ENCODE data around the gene LUZP1.

DNA sequence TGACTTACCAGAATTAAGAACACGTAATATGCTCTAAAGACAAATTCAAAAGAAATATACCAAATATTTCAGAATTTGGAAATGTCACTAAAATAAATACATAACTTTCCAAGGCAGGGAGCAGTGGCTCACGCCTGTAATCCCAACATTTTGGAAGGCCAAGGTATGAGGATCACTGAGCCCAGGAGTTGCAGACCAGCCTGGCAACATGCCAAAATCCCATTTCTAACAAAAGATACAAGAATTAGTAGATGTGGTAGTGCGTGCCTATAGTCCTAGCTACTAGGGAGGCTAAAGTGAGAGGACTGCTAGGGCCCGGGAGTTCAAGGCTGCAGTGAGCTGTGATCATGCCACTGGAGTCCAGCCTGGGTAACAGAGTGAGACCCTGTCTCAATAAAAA lies 11.7 kb downstream of the LUZP1 start:
- TF ChIP-seq, protein P1, sequence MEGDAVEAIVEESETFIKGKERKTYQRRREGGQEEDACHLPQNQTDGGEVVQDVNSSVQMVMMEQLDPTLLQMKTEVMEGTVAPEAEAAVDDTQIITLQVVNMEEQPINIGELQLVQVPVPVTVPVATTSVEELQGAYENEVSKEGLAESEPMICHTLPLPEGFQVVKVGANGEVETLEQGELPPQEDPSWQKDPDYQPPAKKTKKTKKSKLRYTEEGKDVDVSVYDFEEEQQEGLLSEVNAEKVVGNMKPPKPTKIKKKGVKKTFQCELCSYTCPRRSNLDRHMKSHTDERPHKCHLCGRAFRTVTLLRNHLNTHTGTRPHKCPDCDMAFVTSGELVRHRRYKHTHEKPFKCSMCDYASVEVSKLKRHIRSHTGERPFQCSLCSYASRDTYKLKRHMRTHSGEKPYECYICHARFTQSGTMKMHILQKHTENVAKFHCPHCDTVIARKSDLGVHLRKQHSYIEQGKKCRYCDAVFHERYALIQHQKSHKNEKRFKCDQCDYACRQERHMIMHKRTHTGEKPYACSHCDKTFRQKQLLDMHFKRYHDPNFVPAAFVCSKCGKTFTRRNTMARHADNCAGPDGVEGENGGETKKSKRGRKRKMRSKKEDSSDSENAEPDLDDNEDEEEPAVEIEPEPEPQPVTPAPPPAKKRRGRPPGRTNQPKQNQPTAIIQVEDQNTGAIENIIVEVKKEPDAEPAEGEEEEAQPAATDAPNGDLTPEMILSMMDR (IDR thresholded peaks at IDR 0.05 in 8 of 11, conservative IDR thresholded peaks at IDR 0.05 in 3 of 11), result no peak
- TF ChIP-seq POLR2A (IDR thresholded peaks at IDR 0.05) (no peak), POLR2AphosphoS5 (IDR thresholded peaks at IDR 0.05) (no peak)
